Gastrocnemius medialis (tissue), 4 donors: Measurements from ENCODE around the gene CTNNA2.

Source experiments
- POLR2A ChIP-seq, 2 donors: fragments of 450-650 bp; IDR thresholded peaks; one replicate each; pipeline ENCODE4 v1.6.1; 2017; ENCODE audit warnings: antibody characterized with exemption in 2 of 2, mild to moderate bottlenecking in 2 of 2, moderate library complexity in 2 of 2
- TF ChIP-seq, protein P1 (sequence below), 5 experiments: fragments of 450-650 bp in 3 of 5; fragments of 200-600 bp in 2 of 5; sonication (generic) in 2 of 5; IDR thresholded peaks in 4 of 5; conservative IDR thresholded peaks in 1 of 5; 1 replicate in 4 of 5; 2 replicates in 1 of 5; pipeline ENCODE4 v1.5.1; 2016 to 2019; ENCODE audit warnings: antibody characterized with exemption in 5 of 5, mild to moderate bottlenecking in 3 of 5, moderate library complexity in 3 of 5

DNA sequence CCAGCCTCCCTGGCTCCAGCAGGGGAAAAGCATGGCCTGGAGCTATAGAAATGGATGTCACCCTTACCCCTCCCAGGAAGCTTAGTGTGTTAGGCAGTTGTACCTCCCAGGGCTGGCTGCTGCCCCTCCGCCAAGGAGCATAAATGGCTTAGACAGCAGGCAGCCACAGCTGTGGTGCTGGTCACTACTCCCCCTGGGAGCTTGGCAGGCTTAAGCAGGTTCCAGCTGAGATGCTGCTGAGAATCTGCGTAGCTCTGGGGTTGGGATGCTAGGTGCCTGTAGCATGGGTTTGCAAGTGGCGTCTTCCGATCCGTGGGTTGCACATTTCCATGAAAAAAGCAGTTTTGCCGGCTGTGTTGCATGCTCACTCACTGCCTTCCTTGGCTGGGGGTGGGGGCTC, 369.7 kb downstream of the CTNNA2 start:
- TF ChIP-seq, protein P1, sequence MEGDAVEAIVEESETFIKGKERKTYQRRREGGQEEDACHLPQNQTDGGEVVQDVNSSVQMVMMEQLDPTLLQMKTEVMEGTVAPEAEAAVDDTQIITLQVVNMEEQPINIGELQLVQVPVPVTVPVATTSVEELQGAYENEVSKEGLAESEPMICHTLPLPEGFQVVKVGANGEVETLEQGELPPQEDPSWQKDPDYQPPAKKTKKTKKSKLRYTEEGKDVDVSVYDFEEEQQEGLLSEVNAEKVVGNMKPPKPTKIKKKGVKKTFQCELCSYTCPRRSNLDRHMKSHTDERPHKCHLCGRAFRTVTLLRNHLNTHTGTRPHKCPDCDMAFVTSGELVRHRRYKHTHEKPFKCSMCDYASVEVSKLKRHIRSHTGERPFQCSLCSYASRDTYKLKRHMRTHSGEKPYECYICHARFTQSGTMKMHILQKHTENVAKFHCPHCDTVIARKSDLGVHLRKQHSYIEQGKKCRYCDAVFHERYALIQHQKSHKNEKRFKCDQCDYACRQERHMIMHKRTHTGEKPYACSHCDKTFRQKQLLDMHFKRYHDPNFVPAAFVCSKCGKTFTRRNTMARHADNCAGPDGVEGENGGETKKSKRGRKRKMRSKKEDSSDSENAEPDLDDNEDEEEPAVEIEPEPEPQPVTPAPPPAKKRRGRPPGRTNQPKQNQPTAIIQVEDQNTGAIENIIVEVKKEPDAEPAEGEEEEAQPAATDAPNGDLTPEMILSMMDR (IDR thresholded peaks at IDR 0.05 in 4 of 5, conservative IDR thresholded peaks at IDR 0.05 in 1 of 5): no peak
- TF ChIP-seq POLR2A (IDR thresholded peaks at IDR 0.05): no peak
